Activated CD4-positive, alpha-beta T cell treated with anti-CD3 and anti-CD28 coated beads, Interleukin-2, amount 10 ng/mL, durations not matched to agents 7 days and 5 days (primary cell): ENCODE measurements around the gene ARL16. TPM values are rescaled to one million over a fixed set of nuclear protein-coding genes. Genes with fewer than 3 reads are reported as not detected.

Experiments
- CTCF ChIA-PET: fragments of 350-600 bp; sonication (Branson Sonifier 250); formaldehyde crosslinking; loops from one replicate; lab custom pipeline; 2021; ENCODE audit warnings: antibody characterized with exemption; lab: Charles Lee
- POLR2A ChIA-PET: fragments of 350-600 bp; sonication (Branson Sonifier 250); formaldehyde crosslinking; loops from one replicate; lab custom pipeline; 2021; ENCODE audit warnings: antibody characterized with exemption; lab: Charles Lee
- DNase-seq: peaks from one replicate; pipeline ENCODE4 v3.0.0-alpha.2; 2020
- H3K27ac Mint-ChIP-seq: one replicate; pipeline ENCODE4 v1.8.0; 2021; ENCODE audit warnings: mild to moderate bottlenecking, moderate library complexity, mixed read lengths
- H3K27me3 Mint-ChIP-seq: one replicate; pipeline ENCODE4 v1.8.0; 2021; ENCODE audit warnings: mixed read lengths
- H3K36me3 Mint-ChIP-seq: one replicate; pipeline ENCODE4 v1.8.0; 2021; ENCODE audit warnings: low read depth, mixed read lengths
- H3K4me1 Mint-ChIP-seq: one replicate; pipeline ENCODE4 v1.8.0; 2021; ENCODE audit warnings: mixed read lengths
- H3K4me3 Mint-ChIP-seq: one replicate; pipeline ENCODE4 v1.8.0; 2021; ENCODE audit warnings: mild to moderate bottlenecking, moderate library complexity, mixed read lengths
- H3K9me3 Mint-ChIP-seq: one replicate; pipeline ENCODE4 v1.8.0; 2021; ENCODE audit warnings: mixed read lengths
- total RNA-seq, 2 experiments: library from RNA; stranded (reverse); gene quantifications; one replicate each; pipeline ENCODE4 v1.2.3, GENCODE V29; 2021

ARL16 gene
- total RNA-seq, 2 experiments from 2014 or later, result 35.4 to 42.1 TPM

DNA sequence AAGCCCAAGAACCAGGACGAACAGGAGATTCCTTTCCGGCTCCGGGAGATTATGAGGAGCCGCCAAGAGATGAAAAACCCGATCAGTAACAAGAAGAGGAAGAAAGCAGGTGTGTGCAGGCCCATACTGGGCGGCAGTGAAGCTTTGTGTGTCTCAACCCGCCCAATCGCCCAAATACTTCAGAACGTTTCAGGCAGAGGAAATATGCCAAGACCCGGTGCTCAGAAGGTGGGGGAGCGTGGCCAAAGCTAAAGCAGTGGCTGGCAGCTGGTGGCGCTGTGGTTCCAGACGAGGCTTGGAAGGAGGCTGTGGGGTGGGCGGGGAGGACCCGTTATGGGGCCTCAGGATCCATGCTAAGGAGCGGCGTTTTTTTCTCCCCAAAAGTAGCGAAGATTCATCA lies 15.8 kb downstream of the ARL16 start:
- Mint-ChIP-seq H3K4me3 (peak overlapping the region; percentile 88), H3K27ac (peak overlapping the region; percentile 84), H3K4me1 (peaks cover 46% of the 10 kb centered on the region), H3K9me3 (no peaks in the 10 kb centered on the region), H3K27me3 (no peaks in the 10 kb centered on the region), H3K36me3 (peaks cover 50% of the 10 kb centered on the region)
- CTCF ChIA-PET, result interaction anchor here (0.7 to 2.4 kb wide), 3 partner anchors 16 to 576 kb away, joined by 3 to 12 read pairs (median 4); partner anchors contain the start of genes ARL16 and HGS
- DNase-seq, result no peak
- POLR2A ChIA-PET, result interaction anchor here (0.5 kb wide), 1 partner anchor 225 kb away, joined by 3 read pairs; no protein-coding TSS in a partner anchor

DNA sequence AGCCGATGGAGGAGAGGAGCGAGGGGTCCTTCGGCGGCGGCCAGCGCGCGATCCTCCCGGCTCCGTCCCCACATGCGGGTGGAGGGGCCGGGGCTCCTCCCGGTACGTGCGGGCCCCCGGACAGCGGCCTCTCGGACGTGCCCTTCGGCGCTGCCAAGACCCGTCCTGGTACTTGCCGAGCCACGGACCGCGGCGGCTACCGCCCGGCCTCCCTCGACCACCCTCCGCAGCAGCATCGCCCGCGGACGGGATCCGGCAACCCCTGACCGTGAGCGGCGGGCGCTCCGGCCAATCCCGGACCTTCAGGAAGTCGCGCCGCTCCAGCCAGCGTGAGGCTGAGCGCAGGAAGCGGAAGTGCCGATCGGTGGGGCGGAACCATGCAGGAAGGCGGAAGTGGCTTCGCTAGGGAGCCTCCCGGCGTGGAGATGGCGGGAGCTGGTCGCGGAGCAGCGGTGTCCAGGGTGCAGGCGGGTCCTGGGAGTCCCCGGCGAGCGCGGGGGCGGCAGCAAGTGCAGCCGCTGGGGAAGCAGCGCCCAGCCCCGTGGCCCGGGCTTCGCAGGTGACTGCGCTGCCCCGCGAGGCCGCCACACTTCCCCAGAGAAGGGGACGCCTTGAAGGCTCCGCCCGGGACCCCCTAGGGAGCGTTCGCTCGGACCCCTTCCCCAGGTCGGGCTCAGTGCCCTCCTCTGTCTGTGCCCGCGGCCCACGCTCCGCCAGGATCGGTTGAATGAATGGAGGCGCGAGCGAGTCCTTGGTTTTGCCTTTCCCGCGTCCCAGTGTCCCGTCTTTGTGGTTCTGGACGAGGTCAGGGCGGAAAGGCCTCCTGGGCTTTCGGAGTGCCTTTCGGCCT lies 17.0 kb downstream of the ARL16 start, which contains the start of the genes CCDC137 and OXLD1:
Gene CCDC137 (plus strand): TSS at position 396 of the 850 bp plus-strand sequence. CDS start 30 bp downstream, at position 426.
Gene OXLD1 (minus strand): TSS at position 264 of the 850 bp plus-strand sequence. CDS start 28 bp downstream, at position 236.
- CTCF ChIA-PET, result interaction anchor here (0.6 to 2.4 kb wide), 2 partner anchors 17 to 35 kb away, joined by 3 to 12 read pairs; partner anchors contain the start of genes ARL16 and HGS
- peak; percentile 96 for DNase-seq
- Mint-ChIP-seq H3K4me3 (peak within 1 kb of the TSS; percentile 88), H3K27ac (peak within 1 kb of the TSS; percentile 93), H3K4me1 (peaks cover 54% of the 10 kb centered on the region), H3K9me3 (no peaks in the 10 kb centered on the region), H3K36me3 (peaks cover 50% of the 10 kb centered on the region), H3K27me3 (no peaks in the 10 kb centered on the region)
- POLR2A ChIA-PET, result interaction anchor here (0.6 to 1.0 kb wide), 2 partner anchors 17 to 1387 kb away, joined by 3 to 8 read pairs; partner anchors contain the start of genes ARL16 and HGS

- Mint-ChIP-seq H3K4me3 (peak overlapping the region; percentile 88), H3K27me3 (no peaks in the 10 kb centered on the region), H3K4me1 (peaks cover 54% of the 10 kb centered on the region), H3K27ac (peak overlapping the region; percentile 91), H3K36me3 (peaks cover 44% of the 10 kb centered on the region), H3K9me3 (no peaks in the 10 kb centered on the region)
- peak; percentile 34 for DNase-seq
- POLR2A ChIA-PET, result interaction anchor here (1.0 kb wide), 1 partner anchor 18 kb away, joined by 3 read pairs; the partner anchor contains the start of genes ARL16 and HGS
- CTCF ChIA-PET, result interaction anchor here (0.6 to 2.4 kb wide), 2 partner anchors 18 to 36 kb away, joined by 3 to 12 read pairs; partner anchors contain the start of genes ARL16 and HGS
Measured at GRCh38 chr17:81666092-81666341, 17.6 kb downstream of the ARL16 start.

- Mint-ChIP-seq H3K27ac (peak overlapping the region; percentile 91), H3K4me1 (peaks cover 54% of the 10 kb centered on the region), H3K27me3 (no peaks in the 10 kb centered on the region), H3K4me3 (peak overlapping the region; percentile 88), H3K9me3 (no peaks in the 10 kb centered on the region), H3K36me3 (peaks cover 43% of the 10 kb centered on the region)
- ChIA-PET CTCF (no interaction called here), POLR2A (no interaction called here)
- peak; percentile 54 for DNase-seq
Measured at GRCh38 chr17:81665205-81666091, 18.1 kb downstream of the ARL16 start.

DNA sequence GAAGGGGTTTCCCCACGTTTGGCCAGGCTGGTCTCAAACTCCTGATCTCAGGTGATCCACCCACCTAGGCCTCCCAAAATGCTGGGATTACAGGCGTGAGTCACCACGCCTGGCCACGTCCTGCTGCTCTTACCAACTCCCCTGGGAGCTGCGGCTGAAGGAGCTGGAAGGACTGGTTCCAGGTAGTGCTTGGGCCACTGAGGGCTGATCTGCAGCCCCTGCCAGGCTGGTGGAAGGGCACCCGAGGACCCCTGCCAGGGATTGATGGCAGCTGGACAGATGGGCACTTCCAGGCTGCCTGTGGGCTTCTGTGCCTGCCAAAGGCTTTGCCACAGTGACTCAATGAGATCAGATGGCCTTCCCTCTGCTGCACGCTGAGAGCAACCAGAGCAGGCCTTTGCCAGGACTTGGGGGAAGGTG lies 19.5 kb downstream of the ARL16 start:
- Mint-ChIP-seq H3K4me1 (peaks cover 49% of the 10 kb centered on the region), H3K27ac (peak overlapping the region; percentile 99), H3K9me3 (no peaks in the 10 kb centered on the region), H3K4me3 (no peak overlapping the region), H3K27me3 (no peaks in the 10 kb centered on the region), H3K36me3 (peaks cover 38% of the 10 kb centered on the region)
- ChIA-PET CTCF (interaction anchor here (0.7 to 1.0 kb wide), 2 partner anchors 9 to 23 kb away, joined by 3 to 4 read pairs; no protein-coding TSS in a partner anchor), POLR2A (no interaction called here)
- no peak for DNase-seq

GRCh38 chr17:81662002-81662401 lies 21.6 kb downstream of the ARL16 start:
- ChIA-PET POLR2A (no interaction called here), CTCF (interaction anchor here (0.6 to 0.9 kb wide), 2 partner anchors 14 to 61 kb away, joined by 3 read pairs; no protein-coding TSS in a partner anchor)
- Mint-ChIP-seq H3K36me3 (peaks cover 24% of the 10 kb centered on the region), H3K4me1 (peaks cover 40% of the 10 kb centered on the region), H3K4me3 (no peak overlapping the region), H3K27ac (peak overlapping the region; percentile 99), H3K9me3 (no peaks in the 10 kb centered on the region), H3K27me3 (no peaks in the 10 kb centered on the region)
- no peak for DNase-seq

DNA sequence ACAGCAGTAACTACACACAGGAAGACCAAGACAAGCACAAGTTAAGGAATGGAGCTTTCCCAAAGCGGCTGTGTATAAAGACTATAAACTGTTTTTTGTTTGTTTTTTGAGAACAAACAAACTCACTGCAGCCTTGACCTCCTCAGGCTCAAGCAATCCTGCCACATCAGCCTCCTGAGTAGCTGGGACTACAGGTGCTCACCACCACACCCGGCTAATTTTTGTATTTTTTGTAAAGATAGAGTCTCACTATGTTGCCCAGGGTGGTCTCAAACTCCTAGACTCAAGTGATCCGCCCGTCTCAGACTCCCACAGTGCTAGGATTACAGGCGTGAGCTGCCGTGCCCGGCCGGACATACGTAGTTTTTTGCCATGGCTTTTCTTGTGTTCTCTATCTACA lies 23.2 kb downstream of the ARL16 start:
- CTCF ChIA-PET, result interaction anchor here (1.1 to 1.4 kb wide), 3 partner anchors 10 to 299 kb away, joined by 3 to 5 read pairs (median 3); no protein-coding TSS in a partner anchor
- Mint-ChIP-seq H3K27me3 (no peaks in the 10 kb centered on the region), H3K9me3 (no peaks in the 10 kb centered on the region), H3K4me3 (no peak overlapping the region), H3K4me1 (peaks cover 38% of the 10 kb centered on the region), H3K36me3 (peaks cover 15% of the 10 kb centered on the region), H3K27ac (no peak overlapping the region)
- POLR2A ChIA-PET, result no interaction called here
- no peak for DNase-seq

DNA sequence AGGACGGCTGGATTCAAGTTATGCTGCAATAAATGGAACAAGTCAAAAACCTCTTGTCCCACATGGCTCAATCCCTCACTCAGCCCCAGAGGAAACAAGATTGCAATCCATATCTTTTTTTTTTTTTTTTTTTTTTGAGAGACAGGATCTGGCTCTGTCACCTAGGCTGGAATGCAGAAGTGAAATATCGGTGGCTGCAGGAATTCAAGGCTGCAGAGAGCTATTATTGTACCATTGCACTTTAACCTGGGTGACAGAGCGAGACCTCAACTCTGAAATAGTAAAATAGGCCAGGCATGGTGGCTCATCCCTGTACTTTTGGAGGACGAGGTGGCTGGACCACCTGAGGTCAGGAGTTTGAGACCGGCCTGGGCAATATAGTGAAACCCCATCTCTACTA lies 24.6 kb downstream of the ARL16 start:
- DNase-seq, result no peak
- Mint-ChIP-seq H3K9me3 (no peaks in the 10 kb centered on the region), H3K4me1 (peaks cover 29% of the 10 kb centered on the region), H3K27ac (no peak overlapping the region), H3K36me3 (peaks cover 2% of the 10 kb centered on the region), H3K4me3 (no peak overlapping the region), H3K27me3 (no peaks in the 10 kb centered on the region)
- ChIA-PET POLR2A (no interaction called here), CTCF (interaction anchor here (0.6 kb wide), 1 partner anchor 139 kb away, joined by 5 read pairs; no protein-coding TSS in a partner anchor)

GRCh38 chr17:81656835-81657234 lies 26.8 kb downstream of the ARL16 start:
- Mint-ChIP-seq H3K27me3 (no peaks in the 10 kb centered on the region), H3K9me3 (no peaks in the 10 kb centered on the region), H3K27ac (peak overlapping the region; percentile 85), H3K36me3 (no peaks in the 10 kb centered on the region), H3K4me3 (no peak overlapping the region), H3K4me1 (peaks cover 33% of the 10 kb centered on the region)
- POLR2A ChIA-PET, result interaction anchor here (0.6 kb wide), 1 partner anchor 21 kb away, joined by 5 read pairs; no protein-coding TSS in a partner anchor
- CTCF ChIA-PET, result interaction anchor here (2.5 kb wide), 1 partner anchor 10 kb away, joined by 11 read pairs; no protein-coding TSS in a partner anchor
- DNase-seq, result peak; percentile 22

DNA sequence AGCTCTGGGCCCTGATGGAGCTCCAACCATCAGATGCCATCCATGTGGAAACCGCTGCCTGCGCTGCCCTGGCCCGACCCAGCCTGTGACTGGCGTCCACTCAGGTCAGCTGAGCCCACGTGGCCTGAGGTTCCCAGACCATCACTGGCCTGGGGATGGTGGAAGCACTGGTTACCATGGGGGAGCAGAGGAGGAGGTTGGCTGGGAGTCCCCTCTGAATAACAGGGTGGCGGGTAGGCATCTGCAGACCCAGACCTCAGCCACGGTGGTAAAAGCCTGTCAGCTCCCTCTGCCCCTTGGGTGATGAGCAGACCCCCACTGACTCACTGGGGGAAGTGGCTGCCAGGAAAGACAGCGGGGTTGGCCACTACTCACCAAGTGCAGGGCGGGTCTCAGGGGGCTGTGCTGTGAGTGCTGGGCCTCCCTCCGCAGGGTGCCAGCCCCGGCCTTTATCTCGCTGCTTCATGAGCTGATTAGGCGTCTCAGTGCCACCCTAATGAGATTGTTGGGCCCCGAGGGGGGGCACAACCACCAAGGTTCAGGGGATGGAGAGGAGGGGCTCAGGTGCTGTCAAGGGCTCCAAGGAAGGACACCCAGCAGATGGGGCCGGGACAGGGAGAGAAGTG lies 27.4 kb downstream of the ARL16 start, which contains the start of gene PDE6G:
Gene PDE6G (minus strand): TSS at position 425 of the 626 bp plus-strand sequence. CDS start 3,237 bp downstream, outside the sequence.
- POLR2A ChIA-PET, result no interaction called here
- no peaks in the 10 kb centered on the region for H3K9me3 Mint-ChIP-seq
- H3K27me3 Mint-ChIP-seq, result no peaks in the 10 kb centered on the region
- H3K36me3 Mint-ChIP-seq, result no peaks in the 10 kb centered on the region
- CTCF ChIA-PET, result interaction anchor here (2.5 kb wide), 1 partner anchor 9 kb away, joined by 11 read pairs; no protein-coding TSS in a partner anchor
- H3K4me3 Mint-ChIP-seq, result no peak within 1 kb of the TSS
- H3K4me1 Mint-ChIP-seq, result peaks cover 35% of the 10 kb centered on the region
- no peak for DNase-seq
- H3K27ac Mint-ChIP-seq, result peak within 1 kb of the TSS; percentile 85

- H3K27ac Mint-ChIP-seq, result no peak overlapping the region
- no peak for DNase-seq
- H3K4me3 Mint-ChIP-seq, result no peak overlapping the region
- H3K36me3 Mint-ChIP-seq, result no peaks in the 10 kb centered on the region
- ChIA-PET POLR2A (no interaction called here), CTCF (interaction anchor here (2.5 kb wide), 1 partner anchor 8 kb away, joined by 11 read pairs; no protein-coding TSS in a partner anchor)
- peaks cover 35% of the 10 kb centered on the region for H3K4me1 Mint-ChIP-seq
- no peaks in the 10 kb centered on the region for H3K27me3 Mint-ChIP-seq
- no peaks in the 10 kb centered on the region for H3K9me3 Mint-ChIP-seq
Measured at GRCh38 chr17:81655378-81656117, 28.0 kb downstream of the ARL16 start.
